ENCODE measurements around the gene LHX2.

- TF ChIP-seq YY1 (IDR thresholded peaks at IDR 0.05; ENCODE audit: insufficient read depth, insufficient read length) (no peak), SUZ12 (IDR thresholded peaks at IDR 0.05; ENCODE audit: extremely low read depth, insufficient read depth, insufficient read length) (no peak)
These were observed 10.9 kb downstream of the LHX2 start for GRCh38 chr9:124022201-124023121.
